GM20431 (cell line): ENCODE results near the gene PLEKHH1.

Source experiments
- in situ Hi-C: fragments of 300-500 bp; cut with MseI, MboI; formaldehyde crosslinking; loops from one replicate; pipeline ENCODE4 v1.15.0; 2020; ENCODE audit warnings: low sequenced_read_pairs; ENCODE audit not compliant: unreplicated experiment

The PLEKHH1 gene

GRCh38 chr14:67508956-67509355 is 24.1 kb upstream of the PLEKHH1 start:
- in situ Hi-C loops = no loop called here

DNA sequence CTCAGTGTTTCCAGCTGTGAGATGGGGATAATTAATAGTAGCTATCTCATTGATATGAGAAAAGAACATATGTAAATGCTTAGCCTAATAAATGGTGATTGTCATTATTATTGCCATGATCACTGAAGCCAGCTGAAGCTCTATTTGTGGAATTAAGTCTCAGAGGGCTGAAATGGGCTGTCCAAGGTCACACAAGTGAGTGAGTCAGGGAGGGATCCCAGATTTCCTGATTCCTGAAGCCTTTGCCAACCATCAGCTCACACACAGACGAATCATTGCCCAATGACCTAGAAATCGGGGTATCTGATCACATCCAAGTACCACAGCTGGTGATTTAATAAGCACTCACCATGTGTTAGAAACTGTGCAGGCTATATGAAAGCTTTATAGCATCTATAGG is 23.0 kb upstream of the PLEKHH1 start:
- in situ Hi-C loops = no loop called here

DNA sequence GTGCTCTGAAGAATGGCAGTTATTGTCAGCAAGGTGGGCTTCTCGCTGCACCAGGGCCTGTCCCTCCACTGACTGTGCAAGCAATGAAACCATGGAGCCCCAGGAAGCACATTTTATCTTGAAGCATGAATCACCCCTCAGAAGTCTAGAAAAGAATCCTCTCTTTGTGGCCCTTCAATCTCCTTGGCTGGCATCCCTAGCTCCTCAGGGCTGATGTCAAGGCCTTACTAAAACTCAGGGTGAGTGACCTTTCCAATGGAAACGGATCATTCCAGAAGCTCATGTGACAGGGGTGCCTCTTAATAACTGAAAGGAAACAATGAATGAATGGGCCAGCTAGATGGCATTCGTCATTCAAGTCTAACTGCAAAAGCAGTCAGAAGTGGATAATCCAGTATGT is 22.3 kb upstream of the PLEKHH1 start:
- in situ Hi-C loops = no loop called here

- in situ Hi-C loops = no loop called here
These were observed 20.4 kb upstream of the PLEKHH1 start for GRCh38 chr14:67512463-67513310.

DNA sequence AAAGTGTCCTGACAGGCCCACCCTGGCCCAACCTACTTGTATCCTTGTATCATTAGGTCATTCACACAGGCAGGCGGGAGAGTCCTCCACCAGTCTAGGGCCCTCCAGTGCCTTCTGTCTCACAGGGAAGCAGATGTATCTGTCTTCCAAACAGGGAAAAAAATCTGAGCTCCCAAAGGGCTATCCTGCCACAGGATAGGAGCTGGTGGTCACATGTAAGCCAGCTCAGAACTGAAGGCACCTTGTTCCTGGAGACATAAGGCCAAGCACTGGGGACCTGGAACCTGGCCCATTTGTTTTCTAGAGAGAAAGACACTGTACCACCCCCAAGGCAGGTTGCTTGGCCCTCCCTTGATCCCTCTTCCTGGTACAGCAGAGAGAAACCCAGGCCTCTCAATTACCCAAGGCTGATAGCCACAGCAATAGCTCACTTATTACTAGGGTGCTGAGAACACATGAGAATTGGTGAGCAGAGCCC is 19.4 kb upstream of the PLEKHH1 start:
- in situ Hi-C loops = no loop called here

DNA sequence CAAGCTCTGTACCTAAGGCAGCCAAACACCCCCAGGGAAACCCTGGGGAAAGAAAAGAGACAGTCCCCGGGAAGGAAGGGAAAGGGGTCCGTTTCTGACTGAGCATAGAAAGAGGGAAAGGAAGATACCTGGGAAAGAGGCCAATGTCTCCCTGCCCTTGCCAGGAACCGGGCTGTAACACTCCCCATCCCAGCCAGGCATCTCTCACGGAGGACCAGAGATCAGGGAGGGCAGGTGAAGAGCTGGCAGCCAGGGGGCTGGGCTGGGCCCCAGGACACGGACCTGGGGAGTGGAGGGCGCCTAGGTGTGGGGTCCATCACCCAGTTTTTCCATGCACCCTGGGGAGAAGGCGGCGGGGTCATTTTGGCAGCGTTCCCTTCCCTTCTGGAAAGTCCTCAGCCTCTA is 18.9 kb upstream of the PLEKHH1 start:
- in situ Hi-C loops = no loop called here

DNA sequence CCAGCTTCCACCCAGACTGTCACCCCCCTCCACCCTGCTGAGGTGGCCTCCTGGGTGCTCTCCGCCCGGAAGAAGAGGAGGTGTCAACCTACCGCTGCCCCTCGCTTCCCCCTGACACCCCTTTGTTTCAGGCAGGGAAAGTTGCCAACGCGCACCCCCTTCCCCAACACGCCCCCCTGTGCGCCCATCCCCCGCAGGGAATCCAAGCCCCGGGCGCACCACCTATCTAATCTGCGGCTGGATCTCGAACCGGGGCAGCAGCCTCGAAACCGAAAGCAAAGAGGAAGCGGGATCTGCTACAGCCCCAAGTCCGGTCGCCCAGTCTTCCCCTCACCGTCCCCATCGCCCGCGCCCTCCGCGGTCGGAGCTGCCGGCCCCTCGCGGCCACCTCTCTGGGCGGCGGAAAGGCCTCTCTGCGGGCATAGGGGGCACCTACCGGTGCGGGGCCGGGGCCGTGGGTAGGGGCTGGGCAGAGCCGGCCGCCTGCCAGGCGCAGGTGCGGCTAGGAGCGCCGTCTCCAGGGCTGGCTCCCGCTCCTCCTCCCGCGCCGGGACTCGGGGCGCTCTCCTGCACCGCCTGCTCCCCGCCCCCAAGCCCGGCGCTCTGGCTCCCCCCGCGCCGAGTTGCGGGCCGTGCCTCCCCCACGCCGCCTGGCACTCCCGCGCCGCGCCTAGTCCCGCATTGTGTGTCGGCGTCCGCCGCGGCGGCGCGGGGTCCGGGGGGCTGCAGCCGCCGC is 18.3 kb upstream of the PLEKHH1 start:
- in situ Hi-C loops = no loop called here

DNA sequence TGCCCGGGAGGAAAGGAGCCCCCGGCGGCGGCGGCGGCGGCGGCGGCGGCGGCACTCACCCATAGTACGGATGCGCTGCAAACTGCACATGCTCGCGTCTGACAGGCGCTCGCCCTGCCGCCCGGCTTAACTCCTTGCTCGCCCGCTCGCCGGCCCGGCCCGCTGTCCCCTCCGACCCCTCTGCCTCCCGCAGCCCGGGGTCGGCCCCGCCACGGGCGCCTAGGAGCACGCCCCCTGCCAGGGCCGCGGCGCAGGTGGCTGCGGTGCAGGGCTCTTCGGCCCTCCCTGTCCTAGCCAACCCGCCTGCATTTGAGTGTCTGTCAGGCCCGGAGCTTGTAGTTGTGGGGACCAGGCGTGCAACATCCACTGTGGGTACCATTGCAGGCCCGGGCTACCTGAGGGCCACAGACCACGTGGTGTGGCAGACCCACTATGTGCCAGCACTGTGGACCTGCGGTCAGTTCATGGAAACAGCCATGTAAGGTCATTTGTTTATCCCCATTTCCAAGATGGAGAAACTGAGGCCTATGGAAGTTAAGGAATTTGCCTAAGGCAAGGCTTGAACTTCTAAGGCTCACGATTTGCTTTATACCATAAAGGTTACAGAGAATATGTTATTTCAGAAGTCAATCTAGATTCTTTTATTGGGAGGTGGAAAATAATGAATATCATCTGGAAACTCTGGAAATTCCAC is 17.6 kb upstream of the PLEKHH1 start:
- in situ Hi-C loops = no loop called here

DNA sequence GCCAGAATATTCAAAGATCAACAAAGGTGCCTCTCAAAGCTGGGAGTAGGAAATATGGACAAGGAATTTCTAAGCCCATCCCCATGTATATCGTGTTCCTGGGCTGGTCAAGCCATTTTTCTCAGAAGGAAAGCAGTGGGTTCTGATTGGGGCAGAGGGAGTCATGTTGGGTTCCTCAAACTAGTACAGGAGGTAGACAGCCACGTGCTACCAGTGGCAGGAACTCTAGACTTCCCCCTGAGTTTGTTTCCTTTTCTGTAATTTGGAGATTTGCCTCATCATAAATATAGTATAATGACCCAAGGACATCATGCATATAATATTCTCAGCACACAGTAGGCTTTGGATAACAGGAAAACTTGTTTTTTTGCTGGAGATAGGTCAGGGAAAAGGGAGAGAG is 16.4 kb upstream of the PLEKHH1 start:
- in situ Hi-C loops = no loop called here

DNA sequence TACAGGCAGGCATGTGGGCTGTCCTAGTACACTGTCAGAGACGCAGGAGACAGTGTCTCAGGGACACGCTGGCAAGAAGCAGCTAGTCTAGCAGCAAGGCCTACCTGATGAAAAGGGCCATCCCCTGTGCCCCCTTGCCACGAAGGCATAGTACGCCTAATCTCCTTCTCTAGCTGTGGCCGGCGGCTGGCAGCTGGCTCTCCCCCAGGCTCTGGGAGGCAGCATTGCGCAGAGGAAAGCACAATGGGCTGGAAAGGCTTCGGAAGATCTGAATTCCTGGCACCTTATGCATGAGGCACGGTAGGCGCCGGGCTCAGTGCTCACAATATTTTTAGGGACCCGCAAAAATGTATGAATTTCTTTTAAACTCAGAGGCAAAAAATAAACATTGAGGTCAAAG is 16.0 kb upstream of the PLEKHH1 start:
- in situ Hi-C loops = no loop called here

- in situ Hi-C loops = no loop called here
These were observed 13.7 kb upstream of the PLEKHH1 start for GRCh38 chr14:67519406-67519805.

DNA sequence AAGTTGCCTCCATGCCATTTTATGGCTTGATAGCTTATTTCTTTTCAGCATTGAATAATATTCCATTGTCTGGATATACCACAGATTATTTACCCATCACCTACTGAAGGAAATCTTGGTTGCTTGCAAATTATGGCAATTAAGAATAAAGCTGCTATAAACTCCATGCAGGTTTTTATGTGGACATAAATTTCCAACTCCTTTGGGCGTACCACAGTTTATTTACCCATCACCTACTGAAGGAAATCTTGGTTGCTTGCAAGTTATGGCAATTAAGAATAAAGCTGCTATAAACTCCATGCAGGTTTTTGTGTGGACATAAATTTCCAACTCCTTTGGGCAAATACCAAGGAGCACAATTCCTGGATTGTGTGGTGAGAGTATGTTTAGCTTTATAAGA is 12.6 kb upstream of the PLEKHH1 start:
- in situ Hi-C loops = no loop called here

DNA sequence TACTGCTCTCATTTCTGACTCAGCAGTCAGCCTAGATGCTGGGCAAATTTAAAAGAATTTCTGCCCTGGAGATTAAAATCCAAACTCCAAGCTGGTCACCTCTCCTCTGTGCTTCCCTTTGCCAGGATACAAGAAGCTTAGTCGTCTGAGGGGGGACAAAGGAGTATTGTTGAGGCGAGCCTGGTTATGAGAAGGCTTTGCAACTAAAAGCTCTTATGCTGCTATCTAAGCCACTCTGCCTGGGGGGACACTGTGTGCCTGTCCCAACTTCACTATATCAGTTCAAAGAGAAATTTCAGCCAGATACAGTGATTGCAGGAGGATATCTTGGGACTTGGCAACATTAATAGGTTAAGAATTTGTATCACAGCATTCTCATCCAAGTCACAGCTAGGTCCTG is 10.8 kb upstream of the PLEKHH1 start:
- in situ Hi-C loops = no loop called here

- in situ Hi-C loops = no loop called here
These were observed 9.1 kb upstream of the PLEKHH1 start for GRCh38 chr14:67523764-67524633.

- in situ Hi-C loops = no loop called here
These were observed 8.5 kb upstream of the PLEKHH1 start for GRCh38 chr14:67524634-67524963.

- in situ Hi-C loops = no loop called here
These were observed 7.7 kb upstream of the PLEKHH1 start for GRCh38 chr14:67525389-67525788.

DNA sequence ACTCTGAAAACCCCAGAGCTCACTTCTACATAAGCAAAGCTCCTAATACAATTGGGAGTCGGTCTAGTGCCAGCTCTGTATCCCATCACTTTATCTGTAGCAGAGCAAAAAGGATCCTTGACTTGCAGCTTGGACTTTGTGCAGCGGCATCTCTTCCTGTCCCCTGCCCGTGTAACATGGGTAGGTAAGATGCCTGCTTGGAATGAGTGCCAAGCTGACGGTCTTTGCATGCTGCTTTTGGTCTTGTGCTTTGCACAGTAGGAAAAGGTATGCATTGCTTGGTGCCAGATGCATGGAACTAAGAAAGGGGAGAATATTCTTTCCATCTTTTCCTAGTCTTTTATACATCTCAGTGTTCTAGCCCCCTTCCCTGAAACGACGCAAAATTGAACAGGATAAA is 6.9 kb upstream of the PLEKHH1 start:
- in situ Hi-C loops = no loop called here

GRCh38 chr14:67526676-67527459 is 6.2 kb upstream of the PLEKHH1 start:
- in situ Hi-C loops = no loop called here

GRCh38 chr14:67527756-67528155 is 5.3 kb upstream of the PLEKHH1 start:
- in situ Hi-C loops = no loop called here
